Left lung (tissue), 10 donors: ENCODE results near the gene PSMD1. TPM values are rescaled to one million over a fixed set of nuclear protein-coding genes. Genes with fewer than 3 reads are reported as not detected.

Experiments used
- ATAC-seq: fragments of 200-7000 bp; cut with Tn5 transposase; one replicate; pipeline ENCODE4 v1.9.1; 2020; ENCODE audit warnings: moderate library complexity
- DNase-seq, 4 donors: peaks; one replicate each; pipeline ENCODE4 v3.0.0-alpha.2; 2013 to 2020
- H3K27ac ChIP-seq, 2 donors: fragments of 200-600 bp; sonication (generic) in 1 of 2; one replicate each; pipeline versions ENCODE4 v1.5.0 to v1.8.0; 2020 to 2021
- H3K27me3 ChIP-seq, 2 donors: fragments of 200-600 bp; sonication (generic) in 1 of 2; one replicate each; pipeline versions ENCODE4 v1.5.0 to v1.8.0; 2020 to 2021
- H3K36me3 ChIP-seq, 2 donors: fragments of 200-600 bp; sonication (generic) in 1 of 2; one replicate each; pipeline versions ENCODE4 v1.5.0 to v1.8.0; 2020 to 2021
- H3K4me1 ChIP-seq, 2 donors: fragments of 200-600 bp; one replicate each; pipeline ENCODE4 v1.8.0; 2021
- H3K4me3 ChIP-seq, 2 donors: fragments of 200-600 bp; sonication (generic) in 1 of 2; one replicate each; pipeline versions ENCODE4 v1.5.0 to v1.8.0; 2020 to 2021; ENCODE audit warnings: mild to moderate bottlenecking in 1 of 2
- H3K9me3 ChIP-seq, 2 donors: fragments of 200-600 bp; sonication (generic) in 1 of 2; one replicate each; pipeline versions ENCODE4 v1.5.0 to v1.8.0; 2020 to 2021
- CTCF ChIP-seq, 2 donors: fragments of 200-600 bp; sonication (generic) in 1 of 2; IDR thresholded peaks; one replicate each; pipeline versions ENCODE4 v1.5.0 to v1.8.0; 2021; ENCODE audit warnings: antibody characterized with exemption in 2 of 2
- intact Hi-C, 2 donors: fragments of 100-400 bp; cut with DNase I; formaldehyde crosslinking; loops; one replicate each; pipeline versions ENCODE4 v1.11.2 to v1.14.2; 2022
- polyA plus RNA-seq, 6 donors: library from polyadenylated mRNA; unstranded; fragments of 120-200 nt; gene quantifications; one replicate each; pipeline ENCODE4 v1.2.1, GENCODE V29; 2013; ENCODE audit not compliant: insufficient read length in 6 of 6
- total RNA-seq, 2 donors: library from RNA; stranded (reverse); fragmentation: NEBNext Ultra II Directional; extraction: Animal tissue kit (Norgen Biotek cat#: 25700); gene quantifications; one replicate each; pipeline ENCODE4 v1.2.1, GENCODE V29; 2021
- donor health status: DM: no; HTN: yes; CAD: no.
- donor health status: DM: no; HTN: no; CAD: no.

Gene PSMD1
- total and polyA plus RNA-seq, 8 donors: 62.9 to 118 (median 75.9) TPM

DNA sequence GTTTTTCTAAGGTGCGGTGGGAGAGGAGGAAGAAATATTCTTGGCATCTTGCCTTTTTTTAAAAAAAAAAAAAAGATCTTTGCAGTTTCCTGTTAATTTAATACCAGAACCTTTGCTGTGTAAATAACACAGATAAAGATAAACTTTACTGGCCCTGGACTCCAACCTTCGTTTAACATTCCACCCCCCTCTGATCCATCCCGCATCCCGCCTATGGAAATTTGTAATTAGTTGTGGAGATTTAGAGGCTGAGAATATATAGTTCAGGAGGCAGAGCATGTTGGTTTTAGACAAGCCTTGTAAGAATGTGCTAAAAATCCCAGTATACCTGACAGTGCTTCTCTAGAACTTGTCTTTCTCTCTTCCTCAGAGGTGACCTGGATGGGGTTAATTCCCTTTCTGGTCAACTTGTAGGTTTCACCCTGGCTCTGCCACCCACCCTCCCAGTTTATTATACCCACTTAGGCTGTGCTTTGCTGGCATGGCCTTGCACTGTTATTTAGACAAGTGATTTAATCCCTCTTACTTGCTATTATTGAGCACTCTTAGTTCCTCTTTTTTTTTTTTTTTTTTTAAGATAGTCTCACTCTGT is 22.3 kb upstream of the PSMD1 start:
- Histone ChIP-seq H3K9me3 (no peaks in the 10 kb centered on the region), H3K27me3 (peaks cover 37 to 72% of the 10 kb centered on the region in 2 donors), H3K4me3 (no peak overlapping the region), H3K36me3 (no peaks in the 10 kb centered on the region), H3K4me1 (peaks cover 0 to 3% of the 10 kb centered on the region in 2 donors), H3K27ac (no peak overlapping the region)
- ATAC-seq (no peak), DNase-seq (no peak)
- intact Hi-C loops: no loop called here
- TF ChIP-seq CTCF (IDR thresholded peaks at IDR 0.05): no peak

DNA sequence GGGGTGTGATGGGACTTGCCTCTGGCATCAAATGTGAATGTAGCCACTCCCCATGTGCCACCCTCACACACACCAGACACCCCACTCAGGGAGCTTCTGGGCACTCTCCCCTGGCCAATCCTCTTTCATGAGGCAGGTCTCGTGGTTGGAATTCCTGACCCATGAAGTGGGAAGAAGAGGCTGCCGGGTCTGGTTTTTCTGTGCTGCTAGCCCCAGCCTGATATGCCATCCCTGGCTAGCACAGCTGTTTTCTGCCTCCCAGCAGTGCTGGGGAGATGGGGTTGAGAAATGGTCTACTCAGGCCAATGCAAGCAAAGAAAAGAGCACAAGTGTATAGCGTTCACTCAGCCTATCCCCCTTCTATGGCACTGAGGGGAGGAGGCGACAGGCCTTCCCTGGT is 20.5 kb upstream of the PSMD1 start:
- intact Hi-C loops: no loop called here
- Histone ChIP-seq H3K9me3 (no peaks in the 10 kb centered on the region), H3K4me3 (no peak overlapping the region), H3K27me3 (peaks cover 46 to 89% of the 10 kb centered on the region in 2 donors), H3K27ac (no peak overlapping the region), H3K4me1 (peaks cover 0 to 3% of the 10 kb centered on the region in 2 donors), H3K36me3 (no peaks in the 10 kb centered on the region)
- no peak for DNase-seq
- no peak for TF ChIP-seq CTCF (IDR thresholded peaks at IDR 0.05)
- ATAC-seq: no peak

DNA sequence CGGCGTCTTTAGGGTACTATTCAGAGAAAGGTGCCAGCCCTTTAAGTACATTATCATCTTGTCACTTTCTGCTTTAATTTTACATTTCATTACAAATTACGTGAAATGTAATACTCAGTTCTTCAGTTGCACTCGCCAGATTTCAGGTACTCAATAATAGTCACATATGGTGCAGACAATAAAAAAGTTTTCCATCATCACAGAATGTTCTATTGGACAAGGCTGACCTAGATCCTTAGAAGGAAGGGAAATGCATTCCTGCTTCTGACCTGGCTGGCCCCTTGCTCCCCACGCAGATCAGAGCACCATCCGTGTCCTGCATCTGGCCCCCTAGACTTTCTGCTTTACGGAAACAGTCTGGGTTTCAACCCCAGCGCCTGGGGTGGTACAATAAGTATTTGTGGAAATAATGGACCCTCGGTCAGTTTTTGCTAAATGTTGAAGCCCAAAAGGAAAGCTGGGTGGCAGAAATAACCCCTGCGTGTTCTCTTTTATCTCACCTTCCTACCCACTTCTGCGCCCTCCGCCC is 20.0 kb upstream of the PSMD1 start:
- no peaks in the 10 kb centered on the region for H3K36me3 ChIP-seq
- ATAC-seq: no peak
- no peak overlapping the region for H3K27ac ChIP-seq
- intact Hi-C loops: no loop called here
- peaks cover 46 to 94% of the 10 kb centered on the region in 2 donors for H3K27me3 ChIP-seq
- TF ChIP-seq CTCF (IDR thresholded peaks at IDR 0.05): no peak
- H3K4me3 ChIP-seq: no peak overlapping the region
- peaks cover 0 to 3% of the 10 kb centered on the region in 2 donors for H3K4me1 ChIP-seq
- no peaks in the 10 kb centered on the region for H3K9me3 ChIP-seq
- no peak for DNase-seq

- no peak for TF ChIP-seq CTCF (IDR thresholded peaks at IDR 0.05)
- Histone ChIP-seq H3K9me3 (no peaks in the 10 kb centered on the region), H3K27ac (no peak within 1 kb of the TSS), H3K27me3 (peaks cover 46 to 95% of the 10 kb centered on the region in 2 donors), H3K4me1 (peaks cover 0 to 3% of the 10 kb centered on the region in 2 donors), H3K4me3 (no peak within 1 kb of the TSS), H3K36me3 (no peaks in the 10 kb centered on the region)
- DNase-seq (no peak), ATAC-seq (no peak)
- intact Hi-C loops: no loop called here
Measured at GRCh38 chr2:231037202-231037730, 19.4 kb upstream of the PSMD1 start, which contains the start of gene C2orf72. C2orf72 (plus strand) TSS chr2:231037523; CDS start chr2:231037566, 43 bp downstream.

DNA sequence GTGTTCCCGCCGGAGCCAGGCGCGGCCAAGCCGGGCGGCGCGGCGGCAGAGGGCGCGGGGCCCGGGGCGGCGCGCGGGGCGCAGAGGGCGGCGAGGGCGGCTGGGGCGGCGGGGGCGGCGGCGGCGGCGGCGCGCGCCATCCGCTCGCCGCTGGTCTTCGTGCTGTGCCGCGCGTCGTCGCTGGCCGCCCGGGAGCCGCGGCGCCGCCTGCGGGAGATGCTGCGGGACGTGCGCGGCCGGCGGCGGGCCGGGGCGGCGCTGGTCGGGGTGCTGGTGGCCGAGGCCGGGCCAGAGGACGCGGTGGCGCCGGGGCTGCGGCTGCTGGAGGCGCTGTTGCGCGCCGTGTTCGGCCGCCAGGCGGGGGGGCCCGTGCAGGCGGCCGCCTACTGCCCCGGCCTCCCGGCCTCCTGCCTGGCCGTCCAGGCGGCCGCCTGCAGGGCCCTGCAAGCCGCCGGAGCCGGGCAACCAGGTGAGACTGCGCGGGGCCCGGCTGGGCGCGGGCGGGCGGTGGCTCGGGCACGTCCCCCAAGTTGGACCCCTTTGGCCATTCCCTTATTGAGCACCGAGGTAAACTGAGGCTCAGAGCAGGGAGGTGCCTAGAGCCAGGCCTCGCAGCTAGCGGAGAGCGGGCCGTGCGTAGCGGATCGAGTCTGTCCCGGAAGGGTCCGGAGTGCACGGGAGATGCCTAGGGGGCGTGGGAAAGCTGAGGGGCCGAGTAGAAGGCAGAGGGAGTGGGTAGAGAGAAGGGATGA is 18.8 kb upstream of the PSMD1 start:
- no peak for DNase-seq
- ATAC-seq: peak; percentile 47
- Histone ChIP-seq H3K36me3 (no peaks in the 10 kb centered on the region), H3K4me3 (no peak overlapping the region), H3K9me3 (no peaks in the 10 kb centered on the region), H3K4me1 (peaks cover 0 to 3% of the 10 kb centered on the region in 2 donors), H3K27me3 (peaks cover 46 to 92% of the 10 kb centered on the region in 2 donors), H3K27ac (no peak overlapping the region)
- intact Hi-C loops: no loop called here
- TF ChIP-seq CTCF (IDR thresholded peaks at IDR 0.05): no peak
